GM19240 (cell line): ENCODE data around the gene CDC42EP5.
"Not testable (repeated sequence)": the region's sequence is repeated elsewhere in the genome, so short reads cannot be mapped to it uniquely, and the experiment has no call there.

ENCODE experiments used
- DNase-seq: peaks from one replicate; pipeline ENCODE4 v3.0.0; 2011; ENCODE audit warnings: low spot score; ENCODE audit not compliant: insufficient read length

Gene CDC42EP5

GRCh38 chr19:54448774-54449700, 24.1 kb downstream of the CDC42EP5 start, which contains the start of gene LENG8:
Gene LENG8, plus strand, starts transcription at chr19:54449199. Its CDS starts 2,146 bp downstream, at chr19:54451345.
- peak; percentile 90 for DNase-seq

- no peak for DNase-seq
Observed at GRCh38 chr19:54448040-54448773, 24.9 kb downstream of the CDC42EP5 start.

- not testable (repeated sequence) for DNase-seq
Observed at GRCh38 chr19:54446349-54446748, 26.7 kb downstream of the CDC42EP5 start.

GRCh38 chr19:54444737-54445136, 28.4 kb downstream of the CDC42EP5 start:
- no peak for DNase-seq

- no peak for DNase-seq
Observed at GRCh38 chr19:54440641-54441040, 32.5 kb downstream of the CDC42EP5 start.

GRCh38 chr19:54439174-54439851, 33.8 kb downstream of the CDC42EP5 start:
- DNase-seq, result no peak

GRCh38 chr19:54436628-54437252, 36.4 kb downstream of the CDC42EP5 start:
- no peak for DNase-seq

- no peak for DNase-seq
Observed at GRCh38 chr19:54436031-54436523, 37.0 kb downstream of the CDC42EP5 start.

- no peak for DNase-seq
Observed at GRCh38 chr19:54435551-54436016, 37.5 kb downstream of the CDC42EP5 start.

- no peak for DNase-seq
Observed at GRCh38 chr19:54434873-54435214, 38.3 kb downstream of the CDC42EP5 start.

- DNase-seq, result no peak
Observed at GRCh38 chr19:54434112-54434872, 38.8 kb downstream of the CDC42EP5 start.

GRCh38 chr19:54433697-54434096, 39.4 kb downstream of the CDC42EP5 start:
- no peak for DNase-seq

- no peak for DNase-seq
Observed at GRCh38 chr19:54432144-54432738, 40.9 kb downstream of the CDC42EP5 start.

GRCh38 chr19:54431255-54431838, 41.7 kb downstream of the CDC42EP5 start:
- DNase-seq, result no peak

- DNase-seq, result no peak
Observed at GRCh38 chr19:54430306-54431254, 42.5 kb downstream of the CDC42EP5 start.

- no peak for DNase-seq
Observed at GRCh38 chr19:54429545-54430227, 43.4 kb downstream of the CDC42EP5 start.

GRCh38 chr19:54429176-54429495, 44.0 kb downstream of the CDC42EP5 start:
- no peak for DNase-seq
